G401.6 (cell line): ENCODE measurements around the gene CLMP.

Experiments used
- FAIRE-seq: peaks from 2 replicates; lab custom pipeline; 2012; peaks lifted over from hg19 to GRCh38; lab: Jason Lieb, UNC

Gene CLMP, protein sequence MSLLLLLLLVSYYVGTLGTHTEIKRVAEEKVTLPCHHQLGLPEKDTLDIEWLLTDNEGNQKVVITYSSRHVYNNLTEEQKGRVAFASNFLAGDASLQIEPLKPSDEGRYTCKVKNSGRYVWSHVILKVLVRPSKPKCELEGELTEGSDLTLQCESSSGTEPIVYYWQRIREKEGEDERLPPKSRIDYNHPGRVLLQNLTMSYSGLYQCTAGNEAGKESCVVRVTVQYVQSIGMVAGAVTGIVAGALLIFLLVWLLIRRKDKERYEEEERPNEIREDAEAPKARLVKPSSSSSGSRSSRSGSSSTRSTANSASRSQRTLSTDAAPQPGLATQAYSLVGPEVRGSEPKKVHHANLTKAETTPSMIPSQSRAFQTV

DNA sequence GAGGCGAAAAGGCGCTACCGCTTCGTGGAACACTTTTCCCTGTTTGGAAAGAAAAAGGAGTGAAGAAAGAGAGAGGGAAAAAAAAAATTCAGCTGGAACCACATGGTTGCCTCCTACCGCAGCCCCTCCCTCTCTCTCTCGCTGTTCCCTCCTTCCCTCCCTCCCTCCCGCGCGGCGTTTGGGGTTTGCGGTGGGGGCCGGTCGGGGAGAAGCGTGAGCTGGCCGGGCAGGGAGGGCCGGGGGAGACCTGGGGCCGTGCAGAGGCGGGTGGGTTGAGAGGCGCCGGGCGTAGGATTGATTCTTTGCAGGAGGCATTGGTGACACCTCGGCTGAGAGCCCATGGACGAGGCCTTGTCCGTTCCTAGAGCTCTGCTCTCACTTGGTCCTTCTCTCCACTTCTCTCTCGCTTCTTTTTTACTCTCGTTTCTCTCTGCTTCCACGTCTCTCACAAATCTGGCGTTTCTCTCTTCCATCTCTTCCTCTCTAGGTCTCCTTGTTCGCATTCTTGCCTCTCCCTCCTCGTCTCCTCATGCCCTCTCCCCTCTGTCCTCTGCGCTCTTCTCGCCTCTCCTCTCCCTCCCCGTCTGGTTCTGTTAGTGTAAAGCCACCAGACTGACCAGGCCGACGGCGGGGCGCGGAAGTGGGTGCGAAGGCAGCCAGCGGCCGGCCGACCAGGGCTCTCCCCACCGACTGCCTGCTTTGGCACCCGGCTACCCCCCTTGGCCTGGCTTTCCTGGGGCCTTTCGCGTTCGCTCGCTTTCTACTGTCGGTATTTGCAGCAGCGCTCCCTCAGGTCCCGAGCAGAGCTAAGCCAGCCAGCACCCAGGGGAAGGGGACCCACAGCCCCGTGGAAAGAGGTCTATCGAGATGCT lies at the start of gene CLMP:
Gene CLMP (minus strand): TSS at position 61 of the 872 bp plus-strand sequence. CDS start 308 bp downstream, outside the sequence.
- FAIRE-seq: no peak

DNA sequence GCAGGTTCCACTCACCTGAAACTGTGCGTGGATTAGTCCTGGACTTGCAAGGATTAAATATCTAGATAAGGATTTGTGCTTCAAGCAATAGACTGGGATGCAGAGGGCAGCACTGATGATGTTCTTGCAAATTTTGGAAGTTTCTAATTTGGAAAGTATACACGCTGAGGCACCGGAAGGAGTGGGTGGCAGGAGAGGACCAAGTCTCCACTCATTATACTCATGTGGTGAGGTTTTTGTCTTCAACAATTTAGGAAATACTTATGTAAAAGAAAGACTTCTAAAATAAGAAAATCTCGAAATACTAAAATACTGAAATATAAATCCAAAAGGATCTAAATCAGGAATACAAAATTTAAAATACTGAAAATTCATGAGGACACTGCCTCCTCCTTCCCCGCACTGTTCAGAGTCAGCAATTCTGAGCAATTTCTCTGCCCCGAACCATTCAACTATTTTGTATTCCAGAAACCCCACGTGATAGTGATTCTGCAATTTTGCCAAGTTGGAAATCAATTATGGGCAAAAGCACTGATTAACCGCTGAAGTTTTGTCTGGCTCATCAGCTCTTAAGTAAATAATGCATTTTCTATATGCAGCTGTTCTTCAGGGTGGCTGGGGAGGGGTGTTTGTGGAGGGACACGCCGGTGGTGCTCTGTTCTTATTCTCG lies 47.0 kb upstream of the CLMP start:
- no peak for FAIRE-seq

DNA sequence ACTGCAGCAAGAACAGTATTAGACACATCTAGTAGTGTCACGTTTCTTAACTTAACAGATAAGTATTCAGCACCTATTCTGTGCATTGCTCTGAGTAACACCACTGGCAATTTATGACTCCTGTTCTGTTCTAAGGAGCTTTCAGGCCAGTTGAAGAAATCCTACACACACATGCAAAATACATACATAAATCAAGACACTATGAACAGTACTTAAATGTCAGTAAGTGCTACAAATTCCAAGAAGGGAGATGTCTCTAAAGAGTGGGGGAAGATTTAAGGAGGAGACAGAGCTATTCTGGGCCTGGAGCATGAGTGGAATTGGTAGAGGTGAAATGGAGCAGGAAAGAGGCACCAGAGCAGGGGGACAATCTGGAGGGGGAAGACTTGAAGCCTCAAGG lies 46.2 kb upstream of the CLMP start:
- FAIRE-seq: no peak

DNA sequence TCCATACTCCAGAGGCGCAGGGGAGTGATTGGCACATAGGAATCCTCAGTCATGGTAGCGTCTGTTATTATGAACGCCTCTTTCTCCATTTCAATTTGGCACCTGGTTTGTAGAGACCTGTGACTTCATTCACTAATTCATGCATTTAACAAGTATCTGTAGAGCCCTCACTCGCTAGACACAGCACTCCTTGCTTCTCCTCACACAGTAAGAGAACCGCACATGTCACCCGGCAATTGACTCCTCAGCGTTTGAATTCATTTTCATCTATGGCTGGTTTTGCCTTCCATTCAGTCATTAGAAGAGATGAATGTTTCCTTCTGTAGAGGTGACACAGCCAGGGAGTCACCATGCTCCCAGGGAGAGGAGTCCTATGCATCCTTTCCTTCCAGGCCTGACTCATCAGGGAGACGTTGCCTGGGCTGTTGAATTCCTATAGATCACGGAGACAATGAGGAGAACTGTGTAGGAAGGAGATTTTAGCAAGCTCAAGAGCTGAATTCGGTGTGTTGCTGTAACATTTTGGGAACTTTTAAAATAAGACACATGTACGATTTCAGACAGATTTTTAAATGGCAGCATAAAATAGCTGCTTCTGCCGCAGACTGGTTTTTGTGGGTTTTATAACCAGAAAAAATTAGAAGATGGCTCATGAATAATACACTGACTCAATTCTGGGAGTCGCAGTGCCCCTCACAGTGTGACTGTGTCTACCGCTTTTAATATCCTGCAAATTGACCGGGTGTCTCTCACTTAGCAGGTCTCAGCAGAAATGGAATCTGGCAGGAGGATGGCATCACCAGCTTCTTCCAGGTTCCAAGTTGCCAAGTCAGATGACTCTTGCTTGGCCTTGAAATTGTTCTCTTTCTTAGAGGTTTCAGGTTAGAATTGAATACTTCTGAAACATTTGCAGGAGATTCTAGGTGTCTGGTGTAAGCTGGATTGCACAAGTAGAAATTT lies 44.4 kb upstream of the CLMP start:
- FAIRE-seq: no peak

DNA sequence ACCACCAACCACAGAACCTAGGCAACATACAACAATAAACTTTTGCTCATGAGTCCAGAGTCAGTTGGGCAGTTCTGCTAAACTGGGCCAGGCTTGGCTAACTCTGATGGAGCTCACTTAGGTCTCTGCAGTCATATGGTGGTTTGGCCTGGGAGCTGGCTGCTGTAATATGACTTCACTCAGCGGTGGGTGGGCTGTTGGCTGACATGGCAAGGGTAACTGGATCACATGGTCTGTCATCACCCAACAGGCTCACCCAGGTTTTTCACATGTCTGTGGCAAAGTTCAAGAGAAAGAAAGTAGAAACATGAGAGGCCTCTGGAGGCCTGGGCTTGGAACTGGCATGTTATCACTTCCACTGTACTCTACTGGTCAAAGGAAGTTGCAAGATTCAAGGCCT lies 43.2 kb upstream of the CLMP start:
- FAIRE-seq: no peak

DNA sequence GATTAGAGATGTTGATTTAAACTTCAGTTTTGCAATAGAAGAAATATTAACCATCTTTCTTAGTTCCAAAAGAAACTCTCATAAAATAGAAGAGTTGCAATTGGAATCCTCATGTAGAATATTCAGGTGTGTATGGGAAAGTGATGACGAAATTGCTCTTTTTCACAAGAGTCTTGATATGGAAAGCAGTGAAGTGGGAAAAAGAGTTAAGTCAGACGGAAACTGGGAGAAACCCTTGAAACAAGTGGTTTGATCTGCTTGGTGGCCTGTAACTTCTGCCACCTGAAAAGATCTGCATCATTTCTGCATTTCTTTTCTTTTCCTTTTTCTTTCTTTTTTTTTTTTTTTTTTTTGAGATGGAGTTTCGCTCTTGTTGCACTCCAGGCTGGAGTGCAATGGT lies 41.8 kb upstream of the CLMP start:
- FAIRE-seq: no peak

DNA sequence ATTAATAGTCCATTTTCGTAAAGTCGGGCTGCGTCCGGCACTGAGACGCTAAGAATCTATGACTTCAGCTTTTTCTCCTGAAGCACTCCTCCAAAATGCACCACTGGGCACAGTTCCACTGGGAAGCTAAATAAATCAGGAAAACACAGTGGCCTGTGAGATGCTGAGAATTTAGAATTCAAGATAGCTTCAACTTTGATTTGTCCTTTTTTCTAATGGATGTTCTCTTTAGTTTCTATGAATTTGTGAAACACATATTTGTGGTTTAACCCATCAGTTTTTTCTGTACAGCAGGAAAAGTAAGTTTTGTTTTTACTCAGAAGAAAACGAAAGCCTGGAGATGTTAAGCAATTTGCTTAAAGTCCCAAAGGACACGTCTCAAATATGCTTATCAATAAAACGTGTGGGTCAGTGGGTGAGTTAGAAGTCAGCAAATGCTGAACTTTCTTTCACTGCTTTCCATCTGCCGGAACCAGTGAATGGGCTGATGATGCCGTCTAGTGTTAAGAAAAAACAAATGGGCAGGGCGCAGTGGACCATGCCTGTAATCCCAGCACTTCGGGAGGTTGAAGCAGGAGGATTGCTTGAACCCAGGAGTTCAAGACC lies 40.7 kb upstream of the CLMP start:
- no peak for FAIRE-seq

DNA sequence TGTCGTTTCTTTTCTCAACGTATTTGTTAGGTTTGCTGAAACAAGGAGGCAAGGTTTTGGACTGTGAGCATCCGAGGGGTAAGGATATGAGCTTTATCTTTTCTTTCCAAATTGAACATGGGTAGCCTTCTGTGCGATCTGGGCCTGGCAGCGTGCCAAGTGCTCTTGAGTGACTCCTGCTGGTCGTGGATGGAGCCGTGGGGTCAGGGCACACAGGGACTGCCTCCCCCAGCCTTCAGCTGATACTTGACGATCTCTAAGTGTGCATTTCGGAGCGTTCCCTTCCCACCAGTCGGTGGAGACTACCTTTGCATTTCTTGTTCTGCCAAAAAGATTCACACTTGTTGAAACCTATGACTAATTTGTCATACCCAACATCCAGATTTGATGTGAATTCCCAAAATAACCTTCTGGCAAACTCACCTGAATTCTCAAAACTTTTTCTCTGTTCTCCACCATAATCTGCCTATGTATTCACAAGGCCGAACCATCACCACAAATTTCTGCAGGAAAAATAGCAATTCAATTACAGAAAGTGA lies 40.1 kb upstream of the CLMP start:
- no peak for FAIRE-seq

DNA sequence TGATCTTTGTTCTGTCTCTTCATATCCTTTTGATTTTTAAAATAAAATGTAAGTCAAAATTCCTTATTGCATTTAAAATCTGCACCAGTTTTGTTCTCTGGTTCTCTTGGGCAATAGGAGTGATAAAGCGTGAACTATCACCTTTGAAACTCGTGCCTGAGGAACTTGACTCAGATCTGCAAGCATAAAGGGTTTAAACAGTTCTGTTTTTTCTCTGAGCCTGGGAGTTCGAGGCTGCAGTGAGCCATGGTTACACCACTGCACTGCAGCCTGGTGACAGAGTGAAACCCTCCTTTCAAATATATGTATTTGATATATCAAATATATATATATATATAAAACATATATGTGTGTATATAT lies 38.9 kb upstream of the CLMP start:
- no peak for FAIRE-seq

DNA sequence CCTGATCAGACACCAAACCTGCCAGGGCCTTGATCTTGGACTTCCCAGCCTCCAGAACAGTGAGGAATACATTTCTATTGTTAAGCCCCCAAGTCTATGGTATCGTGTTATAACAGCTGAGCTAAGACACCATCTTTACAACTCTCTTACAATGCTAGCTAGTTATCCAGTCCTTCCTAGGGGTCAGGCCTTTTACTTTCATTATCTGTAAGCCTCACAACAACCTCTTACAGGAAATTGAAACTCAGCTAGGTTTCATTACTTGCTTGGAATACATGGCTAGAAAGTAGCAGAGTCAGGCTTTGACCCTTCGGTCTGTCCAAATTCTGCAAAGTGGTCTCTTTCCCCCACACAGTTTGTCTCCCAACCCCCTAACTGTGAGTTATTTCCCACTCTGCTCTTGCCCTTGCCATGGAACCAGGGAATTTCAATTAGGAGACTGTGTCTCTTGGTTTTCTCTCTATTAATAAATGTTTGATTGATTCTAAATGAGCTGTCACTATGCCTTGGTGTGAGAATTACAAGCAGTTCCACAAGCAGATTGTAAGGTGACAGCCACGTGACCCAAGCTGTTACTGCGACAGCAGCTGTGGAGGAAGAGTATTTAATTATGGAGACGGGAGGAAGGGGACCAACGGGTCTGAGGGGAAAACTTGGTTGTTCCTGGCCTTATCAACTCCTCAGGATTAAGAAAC lies 38.4 kb upstream of the CLMP start:
- no peak for FAIRE-seq

DNA sequence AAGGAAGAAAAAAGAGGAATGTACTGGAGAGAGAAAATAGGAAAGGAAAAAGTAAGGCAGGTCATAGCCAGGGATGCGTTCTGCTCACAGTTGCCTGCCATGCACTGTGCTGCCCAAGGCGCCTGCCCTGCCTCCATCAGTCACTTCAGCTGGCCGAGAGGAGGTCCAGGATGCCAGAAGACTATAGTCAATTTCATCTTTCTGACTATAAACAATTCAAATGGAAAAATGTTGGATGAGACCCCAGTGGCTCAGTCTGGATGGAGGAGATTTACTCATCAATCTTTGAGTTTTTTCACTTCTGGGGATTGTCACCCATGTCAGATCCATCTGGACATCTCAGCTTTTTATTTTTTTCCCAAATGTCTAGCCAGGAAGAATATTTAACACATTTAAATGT lies 36.7 kb upstream of the CLMP start:
- FAIRE-seq: no peak

DNA sequence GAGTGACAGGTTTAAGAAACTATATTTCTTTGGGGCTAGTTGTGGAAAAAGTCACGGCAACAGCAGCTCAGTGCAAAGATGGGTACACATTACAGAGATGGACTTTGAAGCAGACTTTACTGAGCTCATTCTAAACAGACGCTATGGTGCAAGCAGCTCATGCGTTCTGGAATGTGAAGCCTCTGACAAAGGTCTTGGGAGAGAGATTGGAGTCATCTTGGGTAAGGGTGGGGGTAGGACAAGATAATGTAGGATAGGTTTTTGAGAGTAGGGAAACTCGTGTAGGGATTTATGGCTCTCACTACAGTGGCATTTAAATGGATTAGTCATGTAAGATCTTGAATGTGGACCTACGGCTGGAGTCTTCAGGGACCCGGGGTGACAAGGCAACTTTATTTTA lies 36.2 kb upstream of the CLMP start:
- FAIRE-seq: no peak

DNA sequence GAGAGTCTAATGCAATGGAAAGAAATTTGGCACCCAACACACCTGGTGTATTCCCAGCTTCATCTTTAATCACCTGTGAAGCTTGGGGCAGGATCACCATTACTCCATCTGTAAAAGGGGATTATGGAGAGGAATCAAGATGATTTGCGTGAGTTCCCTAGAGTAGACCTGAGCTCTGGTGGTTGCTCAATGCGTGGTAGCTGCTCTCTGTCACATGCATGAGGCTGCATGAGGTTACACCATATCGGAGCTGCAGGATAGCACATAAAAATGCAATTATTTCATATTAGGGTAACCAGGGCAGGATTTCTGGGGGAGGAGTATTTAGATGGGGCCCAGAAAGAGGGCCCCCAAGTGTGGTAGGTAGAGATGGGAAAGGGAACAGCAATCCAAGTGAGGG lies 35.3 kb upstream of the CLMP start:
- no peak for FAIRE-seq

DNA sequence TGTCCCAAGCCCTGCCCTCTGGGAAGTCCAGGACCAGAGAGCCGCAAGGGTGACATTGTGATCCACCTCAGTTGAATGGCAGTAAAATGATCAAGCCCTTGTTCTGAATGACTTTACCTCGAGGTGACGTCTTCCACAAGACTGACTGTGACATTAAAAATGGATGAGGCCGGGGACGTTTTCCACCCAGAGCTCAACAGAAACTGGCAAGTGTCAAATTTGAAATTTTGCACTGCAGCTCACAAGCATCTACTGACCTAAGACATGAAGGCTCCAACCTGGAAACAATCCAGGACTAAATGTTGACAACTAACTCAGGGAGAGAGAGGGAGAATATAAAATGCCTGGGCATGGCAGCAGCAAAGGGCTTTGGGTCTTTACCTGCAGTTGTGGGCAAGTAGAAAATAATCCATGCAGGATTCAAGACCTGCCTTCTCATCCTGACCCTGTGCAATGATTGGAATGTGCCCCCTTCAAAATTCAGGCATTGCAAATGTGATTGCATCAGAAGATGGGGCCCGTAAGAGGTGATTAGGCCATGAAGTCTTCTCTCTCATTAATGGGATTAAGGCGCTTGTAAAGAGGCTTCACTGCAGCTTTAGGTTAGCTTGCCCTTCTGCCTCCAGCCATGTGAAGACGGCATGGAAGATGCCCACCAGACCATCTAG lies 33.6 kb upstream of the CLMP start:
- no peak for FAIRE-seq

DNA sequence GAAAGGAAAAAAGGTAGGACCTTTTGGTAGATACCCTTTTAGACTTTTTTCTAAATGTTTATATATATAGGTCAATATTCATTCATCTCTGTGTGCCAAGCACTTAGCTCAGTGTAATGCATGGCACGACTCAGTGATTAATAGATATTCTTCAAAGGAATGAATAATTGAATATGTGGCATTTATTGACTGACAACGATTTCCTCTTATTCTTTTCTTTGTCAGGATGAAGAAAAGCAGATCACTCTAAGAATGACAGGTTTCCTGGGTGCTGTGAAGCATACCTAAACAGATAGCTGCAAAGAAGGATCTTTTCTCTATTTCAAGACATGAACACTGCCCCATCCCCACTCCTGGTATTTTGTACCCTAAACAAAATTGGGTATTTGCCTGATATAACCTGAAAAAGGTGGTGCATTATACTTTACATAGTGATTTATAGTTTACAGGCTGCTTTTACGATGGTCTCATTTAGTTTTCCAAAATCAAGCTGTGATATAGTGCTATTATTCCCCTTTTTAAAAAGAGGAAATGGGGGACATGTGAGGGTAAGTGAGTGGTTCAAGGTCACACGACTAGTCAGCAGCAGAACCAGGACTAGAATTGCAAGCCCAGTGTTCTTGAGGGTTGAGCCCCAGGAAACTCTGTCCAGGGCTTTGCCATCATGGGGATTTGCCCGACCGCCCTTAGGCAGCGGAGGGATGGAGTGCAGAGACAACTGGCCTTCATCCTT lies 32.9 kb upstream of the CLMP start:
- no peak for FAIRE-seq

DNA sequence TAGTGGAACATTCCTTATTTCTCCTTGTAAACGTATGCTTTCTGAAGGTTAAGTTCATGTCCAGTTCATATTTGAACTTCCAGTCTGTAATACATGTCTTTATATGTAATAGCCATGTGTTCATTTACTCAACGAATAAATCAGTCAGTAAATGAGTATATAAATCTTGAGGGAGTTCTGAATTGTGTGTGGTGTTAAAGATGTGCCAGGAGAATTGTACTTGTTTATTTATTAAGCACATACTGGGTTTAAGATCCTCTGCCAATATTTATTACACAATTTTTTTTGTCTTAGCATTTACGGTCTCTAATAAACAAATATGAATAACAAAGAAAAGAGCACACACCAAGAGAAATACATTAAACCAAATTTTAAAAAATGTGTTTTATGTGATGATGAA lies 26.5 kb upstream of the CLMP start:
- FAIRE-seq: no peak

DNA sequence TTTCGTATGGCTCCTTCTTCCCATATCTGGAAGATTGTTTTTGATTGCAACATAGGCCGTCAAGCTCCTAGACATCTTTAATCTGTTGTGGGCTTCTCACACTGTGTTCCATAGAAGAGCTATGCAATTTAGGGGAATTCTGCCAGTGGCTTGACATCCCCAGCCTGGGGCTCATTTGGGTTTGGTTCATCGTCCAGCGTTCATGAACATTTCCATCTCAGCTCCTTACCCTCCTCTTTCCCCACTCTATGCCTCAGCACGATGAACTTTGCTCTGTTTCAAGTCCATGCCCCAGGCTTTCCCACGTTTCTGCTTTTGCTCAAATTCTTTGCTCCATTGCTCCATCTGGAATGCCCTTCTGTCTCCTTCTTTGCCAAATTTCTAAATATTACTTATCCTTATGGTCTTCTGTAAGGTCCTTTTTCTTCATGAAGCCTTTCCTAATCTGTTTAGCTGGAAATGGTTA lies 26.1 kb upstream of the CLMP start:
- FAIRE-seq: no peak

DNA sequence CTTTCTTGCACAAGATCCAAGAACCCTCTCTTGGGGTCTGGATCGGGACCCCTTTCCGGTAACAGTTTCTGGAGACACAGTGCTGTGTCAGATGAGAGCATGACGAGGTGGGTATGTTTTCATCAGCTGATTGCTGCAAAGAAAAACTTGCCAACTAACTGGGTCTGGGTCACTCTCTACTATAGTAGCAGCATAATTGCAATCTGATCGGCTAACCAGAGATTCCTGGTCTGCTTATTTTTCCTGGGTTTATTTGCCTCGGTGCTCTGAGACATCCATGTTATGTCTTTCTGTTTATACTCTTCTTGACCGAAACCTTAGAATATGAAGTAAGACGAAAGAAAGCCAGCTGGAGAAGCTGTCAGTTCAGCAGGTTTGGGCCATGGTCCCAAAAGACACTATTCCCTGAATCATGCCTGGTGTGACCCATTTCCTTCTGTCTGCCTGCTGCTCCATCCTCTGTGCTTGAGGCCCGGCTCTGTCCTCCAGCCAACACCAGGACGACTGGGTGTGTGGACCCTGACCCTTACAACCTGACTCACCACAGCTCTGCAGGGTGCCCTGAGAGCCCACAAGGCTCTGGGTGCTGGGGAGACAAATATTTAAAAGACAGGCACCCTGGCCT lies 24.1 kb upstream of the CLMP start:
- FAIRE-seq: no peak

DNA sequence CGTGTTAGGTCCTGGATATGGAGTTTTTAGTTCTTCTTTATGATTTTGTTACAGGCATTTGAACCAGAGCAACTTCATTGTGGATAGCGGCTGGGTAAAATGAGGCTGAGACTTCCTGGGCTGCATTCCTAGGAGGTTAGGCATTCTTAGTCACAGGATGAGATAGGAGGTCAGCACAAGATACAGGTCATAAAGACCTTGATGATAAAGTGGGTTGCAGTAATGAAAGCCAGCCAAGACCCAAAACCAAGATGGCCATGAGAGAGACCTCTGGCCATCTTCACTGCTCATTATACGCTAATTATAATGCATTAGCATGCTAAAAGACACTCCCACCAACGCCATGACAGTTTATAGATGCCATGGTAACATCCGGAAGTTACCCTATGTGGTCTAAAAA lies 23.4 kb upstream of the CLMP start:
- FAIRE-seq: no peak
